Stimulated activated CD4-positive, alpha-beta T cell treated with anti-CD3 and anti-CD28 coated beads, TNF-alpha, amount 100 ng/mL, for 4 hours (primary cell): Measurements from ENCODE around the gene MAP2K5.

Experiments used
- DNase-seq, 3 experiments: peaks; one replicate each; pipeline ENCODE4 v3.0.0-alpha.2; 2020; ENCODE audit warnings: low read depth in 3 of 3

MAP2K5 gene

GRCh38 chr15:67723294-67724024 lies 181.0 kb downstream of the MAP2K5 start:
- DNase-seq: no peak

GRCh38 chr15:67724691-67725375 lies 182.3 kb downstream of the MAP2K5 start:
- no peak for DNase-seq

GRCh38 chr15:67730135-67730534 lies 187.6 kb downstream of the MAP2K5 start:
- no peak for DNase-seq

- DNase-seq: no peak
Observed at GRCh38 chr15:67731112-67731721, 188.7 kb downstream of the MAP2K5 start.

DNA sequence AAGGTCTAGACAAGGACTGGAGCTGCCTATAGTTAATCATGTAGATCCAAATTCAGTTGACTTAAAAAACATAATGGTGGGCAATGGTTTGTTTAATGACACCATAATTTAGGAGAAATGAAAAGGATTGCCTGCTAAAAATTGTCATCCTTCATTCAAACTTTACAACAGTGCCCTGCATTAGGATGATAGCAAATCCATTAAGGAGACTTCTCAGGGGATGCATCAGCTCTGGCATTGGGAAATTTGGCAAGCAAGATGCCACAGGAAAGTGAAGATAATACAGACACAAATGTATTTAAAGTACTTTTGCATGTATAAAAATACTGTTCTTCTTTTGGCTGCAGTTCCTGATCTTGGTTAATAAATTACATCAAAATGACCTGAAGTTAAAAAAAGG lies 189.7 kb downstream of the MAP2K5 start:
- DNase-seq: no peak

- DNase-seq: no peak
Observed at GRCh38 chr15:67732671-67733374, 190.3 kb downstream of the MAP2K5 start.

DNA sequence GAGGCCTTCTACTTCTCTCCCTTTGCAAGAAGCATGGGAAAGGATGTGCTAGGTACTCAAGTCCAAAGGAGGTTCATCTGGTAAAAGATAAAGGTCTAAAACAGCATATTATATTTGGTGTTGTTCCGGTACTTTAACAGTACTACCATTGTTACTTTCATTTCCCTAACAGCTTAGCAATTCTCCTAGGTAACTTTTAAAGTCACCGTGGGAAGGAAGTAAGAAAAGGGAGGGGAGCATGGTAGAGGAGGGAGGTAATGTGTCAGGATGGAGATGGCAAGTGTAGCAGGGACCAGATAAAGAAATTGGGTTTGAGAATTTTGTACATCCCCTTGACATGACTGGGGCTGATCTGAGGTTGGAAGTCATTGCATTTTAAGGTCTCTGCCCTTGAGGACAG lies 193.4 kb downstream of the MAP2K5 start:
- DNase-seq: no peak

- no peak for DNase-seq
Observed at GRCh38 chr15:67736810-67737209, 194.3 kb downstream of the MAP2K5 start.

DNA sequence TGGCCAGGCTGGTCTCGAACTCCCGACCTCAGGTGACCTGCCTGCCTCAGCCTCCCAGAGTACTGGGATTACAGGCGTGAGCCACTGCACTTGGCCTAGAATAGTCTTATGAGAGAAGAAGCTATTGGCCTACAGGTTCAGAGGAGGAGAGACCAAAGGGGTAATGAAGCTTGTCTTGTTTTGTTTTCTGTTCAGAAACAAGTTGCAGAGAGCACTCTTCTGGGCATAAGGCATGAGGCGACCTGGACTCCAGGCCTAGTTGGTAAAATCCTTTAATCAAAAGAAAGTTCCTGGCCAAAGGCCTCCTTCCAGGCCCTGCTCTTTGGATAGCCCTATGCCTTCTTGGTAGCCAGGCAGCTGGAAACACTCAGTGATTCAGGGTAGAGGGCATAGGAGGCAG lies 195.6 kb downstream of the MAP2K5 start:
- DNase-seq: no peak

DNA sequence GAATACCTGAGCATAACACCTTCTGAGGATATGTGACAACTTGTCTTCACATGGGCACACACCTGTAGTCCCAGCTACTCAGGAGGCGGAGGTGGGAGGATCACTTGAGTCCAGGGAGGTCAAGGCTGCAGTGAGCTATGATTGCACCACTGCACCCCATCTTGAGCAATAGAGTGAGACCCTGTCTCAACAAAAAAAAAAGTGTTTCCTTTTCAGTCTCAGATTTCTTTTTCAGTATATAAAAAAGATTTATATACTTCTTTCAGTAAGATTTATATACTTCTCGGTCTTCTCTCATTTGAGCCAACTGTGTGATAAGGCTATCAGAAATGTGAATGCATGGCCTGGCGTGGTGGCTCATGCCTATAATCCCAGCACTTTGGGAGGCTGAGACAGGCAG lies 197.9 kb downstream of the MAP2K5 start:
- no peak for DNase-seq

GRCh38 chr15:67741308-67741707 lies 198.8 kb downstream of the MAP2K5 start:
- no peak for DNase-seq

DNA sequence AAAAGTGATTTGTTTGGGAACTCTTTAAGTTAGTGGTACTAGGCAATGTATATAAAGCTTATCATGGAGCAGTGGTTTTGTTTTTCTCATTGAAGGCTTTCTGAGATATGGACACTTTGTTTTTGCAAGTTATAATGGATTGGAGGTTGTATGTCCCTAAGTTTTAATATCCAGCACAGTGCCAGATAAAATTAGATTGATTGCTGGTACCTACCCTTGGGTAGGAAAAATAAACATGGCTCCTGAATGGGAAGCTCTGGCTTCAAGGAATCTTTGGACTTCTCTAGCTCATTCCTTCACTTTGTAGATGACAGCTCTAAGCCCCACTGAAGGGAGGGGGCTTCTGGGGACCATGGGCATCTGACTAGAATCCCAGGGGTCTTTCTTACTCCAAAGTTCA lies 201.1 kb downstream of the MAP2K5 start:
- no peak for DNase-seq

DNA sequence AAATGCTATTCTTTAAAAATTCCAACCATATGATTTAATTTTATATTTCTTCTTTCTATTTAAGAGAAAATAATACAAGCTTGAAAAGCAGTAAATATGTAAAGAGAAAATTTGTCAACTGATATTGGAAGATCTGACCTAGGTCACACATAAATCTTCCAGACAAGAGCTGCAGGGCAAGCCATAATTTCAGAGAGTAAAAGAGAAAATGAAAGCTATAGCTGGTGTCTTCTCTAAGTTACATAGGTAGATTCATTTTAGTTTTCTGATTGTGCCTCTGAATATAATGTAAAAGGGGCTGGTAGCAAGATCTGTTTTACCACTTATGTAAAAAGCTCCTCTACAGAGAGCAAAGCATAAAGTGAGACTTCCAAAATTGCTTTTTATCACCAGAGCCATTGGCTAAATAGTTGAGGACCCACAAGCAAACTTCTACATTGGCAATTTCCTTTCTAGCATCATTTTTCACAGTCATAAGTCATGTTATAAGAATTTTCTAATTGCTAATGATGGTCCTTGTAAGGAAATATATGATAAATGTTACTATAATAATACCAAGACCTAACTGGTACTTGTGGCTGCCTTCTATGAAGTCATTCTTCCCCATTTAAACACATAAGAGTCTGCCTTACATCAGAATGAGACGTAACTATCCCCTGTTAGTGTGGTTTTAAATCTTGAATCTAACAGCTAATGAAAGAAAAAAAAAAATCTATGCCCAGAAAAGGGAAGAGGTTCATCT lies 202.0 kb downstream of the MAP2K5 start:
- no peak for DNase-seq

DNA sequence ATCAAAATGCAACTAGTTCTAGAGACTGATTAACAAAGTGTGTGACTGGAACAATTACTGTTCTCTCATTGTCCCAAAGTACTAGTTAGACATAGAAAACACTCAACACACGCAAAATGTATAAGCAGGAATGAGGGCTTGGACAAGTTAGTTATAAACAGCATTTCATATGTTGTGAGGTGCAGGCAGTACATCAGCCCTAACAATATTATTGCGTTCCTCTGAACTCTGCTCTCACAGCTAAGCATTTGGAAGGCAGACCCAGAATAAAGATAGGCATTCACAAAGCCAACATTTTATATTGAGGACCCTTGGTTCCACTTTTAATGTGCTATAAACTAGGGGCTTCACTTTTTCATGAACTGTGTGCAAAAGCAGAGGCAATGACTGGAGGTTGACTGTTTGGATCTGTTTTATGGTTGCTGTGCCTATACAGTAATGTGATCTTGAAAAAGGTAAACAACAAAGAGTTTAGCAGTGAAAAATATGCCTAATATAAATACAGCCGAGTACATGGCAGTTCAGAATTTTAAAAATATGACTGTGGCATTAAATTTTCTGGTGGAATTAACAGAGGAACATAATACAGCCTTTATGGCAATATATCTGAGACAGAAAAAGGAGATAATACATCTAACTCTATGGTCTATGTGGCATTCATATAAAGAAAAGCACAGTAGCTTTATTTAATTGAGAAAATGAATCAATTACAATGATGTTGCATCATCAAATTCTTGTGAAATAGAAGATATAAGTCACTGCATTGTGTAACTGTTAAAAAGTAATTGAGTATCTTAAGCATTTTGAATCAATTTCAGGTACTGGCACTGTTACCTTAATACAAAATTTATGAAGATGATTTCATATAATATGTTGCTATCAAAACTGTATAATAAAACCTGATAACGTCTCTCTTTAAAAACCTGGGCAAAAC lies 202.8 kb downstream of the MAP2K5 start:
- no peak for DNase-seq

DNA sequence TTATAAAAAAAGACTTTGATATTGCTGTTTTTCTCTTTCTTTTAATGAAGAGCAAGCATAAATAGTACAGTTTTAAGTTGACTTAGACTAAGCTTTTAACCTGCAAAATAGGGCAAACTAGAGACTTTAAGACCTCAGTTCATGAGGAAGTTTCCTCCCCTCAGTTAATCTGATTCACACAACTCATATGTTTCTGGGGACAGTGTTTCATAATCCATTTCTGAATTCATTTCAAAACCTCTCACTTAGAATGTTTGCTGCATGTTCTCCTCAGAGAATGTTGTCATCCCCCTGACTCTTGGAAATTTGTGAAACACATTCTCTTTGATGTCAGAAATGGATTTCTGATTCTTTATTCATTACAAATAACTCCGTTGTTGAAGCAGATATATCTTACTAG lies 203.5 kb downstream of the MAP2K5 start:
- DNase-seq: no peak

DNA sequence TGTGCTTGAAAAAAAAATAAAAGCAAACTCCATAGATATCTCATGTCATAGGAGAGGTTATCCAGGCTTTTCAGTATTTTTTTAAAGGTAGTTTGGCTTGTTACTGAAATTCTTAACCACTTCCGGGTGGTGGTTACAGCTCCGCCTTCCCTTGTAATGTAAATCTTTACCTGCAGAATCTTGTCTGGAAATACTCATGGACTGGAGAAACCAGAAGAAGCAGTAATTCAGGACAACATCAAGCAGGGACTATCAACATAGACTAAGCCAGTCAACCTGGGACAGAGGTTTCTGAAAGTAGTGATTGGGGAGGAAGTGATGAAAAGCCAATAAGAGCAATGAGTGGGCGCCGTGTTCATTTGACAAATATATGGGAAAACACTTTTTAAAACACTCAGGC lies 203.9 kb downstream of the MAP2K5 start:
- DNase-seq: no peak

DNA sequence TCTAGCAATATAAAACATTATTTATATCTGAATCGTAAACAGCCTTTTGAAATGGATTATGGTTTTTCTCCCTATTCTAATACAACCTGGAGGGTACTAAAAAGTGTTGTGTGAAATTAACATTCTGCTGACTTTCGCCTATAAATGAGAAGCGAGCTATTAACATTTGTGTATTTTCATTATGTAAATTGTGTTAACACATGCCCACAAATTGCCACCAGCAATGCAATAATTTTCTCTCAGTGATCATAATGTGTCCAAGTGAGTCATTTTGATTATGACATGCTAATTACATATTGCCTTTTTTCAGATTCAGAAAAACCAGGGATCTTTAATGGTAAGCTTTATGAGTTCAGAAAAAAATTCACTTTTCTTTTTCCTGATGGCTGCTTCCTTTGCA lies 205.4 kb downstream of the MAP2K5 start:
- no peak for DNase-seq

DNA sequence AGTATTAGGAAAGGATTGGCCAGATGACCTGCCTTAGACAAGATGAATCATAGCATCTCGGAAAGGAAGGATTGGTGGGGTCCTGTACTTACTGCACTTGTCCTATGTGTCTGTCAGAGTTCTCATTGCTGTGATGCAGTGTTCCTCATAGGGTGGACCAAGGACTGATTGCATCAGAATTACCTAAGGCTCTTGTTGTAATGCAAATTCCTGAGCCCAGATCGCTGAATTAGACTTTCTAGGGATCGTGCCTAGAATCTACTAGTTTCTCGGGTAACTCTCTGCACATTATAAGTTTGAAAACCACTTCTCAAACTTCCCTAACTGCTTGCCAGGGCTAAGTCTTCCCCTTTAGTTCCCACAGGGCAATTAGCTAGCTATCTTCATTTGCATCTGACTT lies 207.9 kb downstream of the MAP2K5 start:
- DNase-seq: no peak

DNA sequence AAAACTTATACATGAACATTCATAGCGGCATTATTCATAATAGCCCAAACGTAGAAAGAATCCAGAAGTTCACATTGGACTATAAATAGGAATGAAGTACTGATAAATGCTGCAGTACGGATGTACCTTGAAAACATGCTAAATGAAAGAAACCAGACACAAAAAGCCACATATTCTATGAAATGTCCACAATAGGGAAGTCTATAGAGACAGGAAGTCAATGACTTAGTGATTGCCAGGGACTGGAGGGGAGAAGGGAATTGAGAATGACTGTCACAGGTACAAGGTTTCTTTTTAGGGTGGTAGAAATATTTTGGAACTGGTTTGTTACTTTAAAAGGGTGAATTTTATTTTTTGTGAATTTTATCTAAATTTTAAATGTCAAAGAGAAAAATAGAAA lies 211.4 kb downstream of the MAP2K5 start:
- no peak for DNase-seq

DNA sequence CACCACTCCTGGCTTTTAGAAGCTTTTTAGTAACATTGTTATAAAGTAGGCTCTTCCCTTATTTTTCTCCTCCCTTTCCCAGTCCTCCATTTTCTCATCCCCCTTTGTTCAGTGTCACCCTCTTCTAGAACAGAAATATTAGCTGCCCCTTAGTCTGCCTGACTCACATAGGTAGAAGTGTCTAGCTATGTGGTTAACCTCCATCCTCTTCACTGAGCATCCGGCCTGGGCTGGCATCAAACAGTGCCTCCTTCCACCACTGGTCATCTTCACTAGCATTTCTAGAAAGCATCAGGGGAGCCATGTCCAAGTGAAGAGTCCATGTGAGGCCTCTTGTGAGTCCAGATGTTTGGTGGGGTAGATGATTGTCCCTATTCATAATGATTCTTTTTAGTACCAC lies 212.8 kb downstream of the MAP2K5 start:
- DNase-seq: no peak

DNA sequence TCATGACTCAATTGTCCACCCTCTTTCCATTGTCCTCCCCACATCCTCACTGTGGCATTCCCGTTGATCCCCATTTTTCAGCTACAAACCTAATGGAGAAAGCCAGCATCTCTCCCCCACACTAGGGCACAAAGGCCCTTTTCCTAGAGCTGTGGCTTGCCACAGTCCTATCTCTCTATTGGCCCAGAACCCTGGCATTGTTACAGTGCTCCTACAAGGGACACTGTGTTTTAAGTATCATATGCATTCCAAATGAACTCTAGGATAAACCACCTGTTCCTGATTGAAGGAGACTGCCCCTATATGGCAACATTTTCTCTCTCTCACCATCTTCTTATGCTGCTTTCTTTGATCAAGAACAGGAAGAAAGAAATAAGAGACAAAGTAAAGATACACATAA lies 213.4 kb downstream of the MAP2K5 start:
- no peak for DNase-seq
